H1 (cell line): ENCODE data around the gene SVOPL. TPM values are rescaled to one million over a fixed set of nuclear protein-coding genes. Genes with fewer than 3 reads are reported as not detected.

Experiments used
- CTCF ChIA-PET: fragments of 300-600 bp; sonication (Branson Sonifier 250); formaldehyde crosslinking; loops from one replicate; lab custom pipeline; 2021; ENCODE audit not compliant: partially characterized antibody; lab: Charles Lee
- POLR2A ChIA-PET: fragments of 300-600 bp; sonication (Branson Sonifier 250); formaldehyde crosslinking; loops from one replicate; lab custom pipeline; 2021; ENCODE audit warnings: inconsistent platforms; ENCODE audit not compliant: partially characterized antibody; lab: Charles Lee
- DNase-seq, 2 experiments: peaks; one replicate each; pipeline versions ENCODE4 v3.0.0 to v3.0.0-alpha.2; 2010 to 2022; ENCODE audit warnings: low spot score in 2 of 2, low read depth in 1 of 2, mixed read lengths in 1 of 2
- FAIRE-seq: peaks from 2 replicates; lab custom pipeline; 2011; peaks lifted over from hg19 to GRCh38; lab: Jason Lieb, UNC
- H2AFZ ChIP-seq: 2 replicates; pipeline ENCODE4 v1.8.1; 2012; ENCODE audit warnings: low read length, inconsistent platforms
- H2AK5ac ChIP-seq: 2 replicates; pipeline ENCODE4 v1.6.1; 2013; ENCODE audit warnings: low read depth, low read length
- H2BK120ac ChIP-seq: replicated peaks from 2 replicates; pipeline ENCODE3; 2013; ENCODE audit warnings: low read depth, low read length, inconsistent platforms
- H2BK12ac ChIP-seq: 2 replicates; pipeline ENCODE4 v1.6.1; 2013; ENCODE audit warnings: low read depth, low read length
- H2BK15ac ChIP-seq: 2 replicates; pipeline ENCODE4 v1.6.1; 2013; ENCODE audit warnings: low read length
- H2BK20ac ChIP-seq: 2 replicates; pipeline ENCODE4 v1.6.1; 2013; ENCODE audit warnings: low read length
- H2BK5ac ChIP-seq: 2 replicates; pipeline ENCODE4 v1.6.1; 2013; ENCODE audit warnings: low read depth, low read length
- H3K14ac ChIP-seq: 2 replicates; pipeline ENCODE4 v1.6.1; 2013; ENCODE audit warnings: inconsistent platforms; ENCODE audit not compliant: insufficient read length
- H3K18ac ChIP-seq: 2 replicates; pipeline ENCODE4 v1.6.1; 2013; ENCODE audit warnings: low read length; ENCODE audit errors: extremely low read depth
- H3K23ac ChIP-seq: 2 replicates; pipeline ENCODE4 v1.6.1; 2013; ENCODE audit warnings: inconsistent platforms; ENCODE audit not compliant: insufficient read length
- H3K23me2 ChIP-seq: 2 replicates; pipeline ENCODE4 v1.6.1; 2013; ENCODE audit warnings: low read depth, low read length
- H3K27ac ChIP-seq: 2 replicates; pipeline ENCODE4 v1.6.1; 2011; ENCODE audit warnings: low read depth, low read length, inconsistent platforms
- H3K27me3 ChIP-seq, 4 experiments: replicated peaks in 1 of 4; 1 replicate in 1 of 4; 2 replicates in 3 of 4; pipeline versions ENCODE4 v1.6.1 to v1.8.1; 2011 to 2013; ENCODE audit warnings: low read length in 3 of 4, mild to moderate bottlenecking in 3 of 4, inconsistent platforms in 2 of 4, mixed read lengths in 2 of 4, moderate library complexity in 1 of 4; ENCODE audit not compliant: control insufficient read depth in 3 of 4, insufficient read depth in 3 of 4; ENCODE audit errors: extremely low read depth in 1 of 4
- H3K36me3 ChIP-seq, 4 experiments: 2 replicates each; pipeline versions ENCODE4 v1.6.1 to v1.8.1; 2011 to 2013; ENCODE audit warnings: mild to moderate bottlenecking in 4 of 4, low read length in 3 of 4, moderate library complexity in 2 of 4, control low read depth in 1 of 4, inconsistent platforms in 1 of 4; ENCODE audit not compliant: insufficient read depth in 4 of 4, control insufficient read depth in 2 of 4
- H3K4ac ChIP-seq: replicated peaks from 2 replicates; pipeline ENCODE3; 2013; ENCODE audit warnings: low read length, low read depth, mixed read lengths, inconsistent platforms; ENCODE audit not compliant: insufficient read length
- H3K4me1 ChIP-seq, 4 experiments: replicated peaks in 1 of 4; 1 replicate in 1 of 4; 2 replicates in 3 of 4; pipeline versions ENCODE4 v1.6.1 to v1.8.1; 2011 to 2013; ENCODE audit warnings: low read length in 3 of 4, inconsistent platforms in 2 of 4, mixed read lengths in 1 of 4; ENCODE audit not compliant: insufficient read depth in 4 of 4, control insufficient read depth in 3 of 4
- H3K4me2 ChIP-seq, 2 experiments: 2 replicates each; pipeline versions ENCODE4 v1.6.1 to v1.8.1; 2011 to 2013; ENCODE audit warnings: low read depth in 2 of 2, low read length in 2 of 2, control low read depth in 1 of 2, inconsistent platforms in 1 of 2, mild to moderate bottlenecking in 1 of 2; ENCODE audit not compliant: insufficient read depth in 1 of 2
- H3K4me3 ChIP-seq, 4 experiments: fragments of 200-600, 300-600 bp in 1 of 4; sonication (generic), shearing (Covaris generic), sonication (Bioruptor Twin) in 1 of 4; 2 replicates each; pipeline versions ENCODE4 v1.5.1 to v1.8.1; 2011 to 2016; ENCODE audit warnings: low read length in 4 of 4, low read depth in 3 of 4, control low read depth in 2 of 4, inconsistent platforms in 2 of 4, mild to moderate bottlenecking in 2 of 4, mixed read lengths in 1 of 4, moderate library complexity in 1 of 4; ENCODE audit not compliant: insufficient read depth in 2 of 4; ENCODE audit errors: extremely low read depth in 1 of 4
- H3K56ac ChIP-seq: replicated peaks from 2 replicates; pipeline ENCODE3; 2013; ENCODE audit warnings: low read depth, mild to moderate bottlenecking, mixed read lengths, low read length, inconsistent platforms; ENCODE audit not compliant: insufficient read length
- H3K79me1 ChIP-seq: 2 replicates; pipeline ENCODE4 v1.6.1; 2013; ENCODE audit warnings: low read depth, low read length, control low read depth
- H3K79me2 ChIP-seq, 2 experiments: 2 replicates each; pipeline versions ENCODE4 v1.6.1 to v1.8.1; 2012 to 2013; ENCODE audit warnings: low read length in 2 of 2, mild to moderate bottlenecking in 2 of 2, inconsistent platforms in 1 of 2; ENCODE audit not compliant: insufficient read depth in 2 of 2, control insufficient read depth in 1 of 2
- H3K9ac ChIP-seq, 4 experiments: replicated peaks in 1 of 4; 1 replicate in 1 of 4; 2 replicates in 3 of 4; pipeline versions ENCODE4 v1.6.1 to v1.8.1; 2011 to 2013; ENCODE audit warnings: low read depth in 3 of 4, low read length in 3 of 4, control low read depth in 2 of 4, mild to moderate bottlenecking in 2 of 4, moderate library complexity in 2 of 4, inconsistent platforms in 1 of 4; ENCODE audit errors: extremely low read depth in 1 of 4
- H3K9me3 ChIP-seq, 2 experiments: 2 replicates each; pipeline versions ENCODE4 v1.6.1 to v1.8.1; 2012 to 2013; ENCODE audit warnings: mild to moderate bottlenecking in 2 of 2, moderate library complexity in 2 of 2, control low read depth in 1 of 2, inconsistent platforms in 1 of 2, low read depth in 1 of 2, low read length in 1 of 2, mixed read lengths in 1 of 2; ENCODE audit not compliant: insufficient read depth in 2 of 2
- H4K20me1 ChIP-seq, 2 experiments: replicated peaks in 1 of 2; 2 replicates each; pipeline versions ENCODE3 to v1.8.1; 2011 to 2013; ENCODE audit warnings: inconsistent platforms in 2 of 2, low read length in 2 of 2, mild to moderate bottlenecking in 1 of 2; ENCODE audit not compliant: insufficient read depth in 2 of 2, control insufficient read depth in 1 of 2
- H4K5ac ChIP-seq: 2 replicates; pipeline ENCODE4 v1.6.1; 2013; ENCODE audit warnings: low read length, low read depth, mixed read lengths, inconsistent platforms; ENCODE audit not compliant: insufficient read length
- H4K8ac ChIP-seq: 2 replicates; pipeline ENCODE4 v1.8.0; 2013; ENCODE audit warnings: mild to moderate bottlenecking, moderate library complexity, low read length, inconsistent platforms; ENCODE audit not compliant: insufficient read depth; ENCODE audit errors: extremely low read depth
- H4K91ac ChIP-seq: replicated peaks from 2 replicates; pipeline ENCODE3; 2013; ENCODE audit warnings: low read length, mixed read lengths, inconsistent platforms; ENCODE audit not compliant: insufficient read length
- ATF3 ChIP-seq: IDR thresholded peaks from 2 replicates; pipeline ENCODE4 v1.6.1; 2011; ENCODE audit warnings: low read depth, mild to moderate bottlenecking, low read length; ENCODE audit not compliant: insufficient read depth
- BRCA1 ChIP-seq: IDR thresholded peaks from 2 replicates; pipeline ENCODE4 v1.6.1; 2012; ENCODE audit warnings: low read depth, low read length, improper control_type of control experiment
- GTF2F1 ChIP-seq: IDR thresholded peaks from 2 replicates; pipeline ENCODE4 v1.6.1; 2012; ENCODE audit warnings: low read depth, low read length, improper control_type of control experiment, borderline replicate concordance
- POU5F1 ChIP-seq: IDR thresholded peaks from 2 replicates; pipeline ENCODE4 v1.6.1; 2011; ENCODE audit warnings: low read depth, mild to moderate bottlenecking, low read length, moderate library complexity
- SAP30 ChIP-seq: fragments of 300-600 bp; sonication (generic); IDR thresholded peaks from 2 replicates; pipeline ENCODE4 v1.7.1; 2012; ENCODE audit warnings: low read length, moderate library complexity, mild to moderate bottlenecking, inconsistent platforms; ENCODE audit not compliant: insufficient read depth, insufficient replicate concordance
- SIX5 ChIP-seq: IDR thresholded peaks from 2 replicates; pipeline ENCODE4 v1.6.1; 2011; ENCODE audit warnings: mild to moderate bottlenecking, low read depth, low read length
- YY1 ChIP-seq: IDR thresholded peaks from 2 replicates; pipeline ENCODE4 v1.6.1; 2011; ENCODE audit warnings: low read depth, mild to moderate bottlenecking, low read length
- WGBS, 2 experiments: shearing (Covaris generic) in 1 of 2; methylation state at CpG; one replicate each; pipeline versions ENCODE4 v1.1.6 to v1.1.7; 2013 to 2015; ENCODE audit warnings: low lambda C conversion rate in 2 of 2, mixed read lengths in 2 of 2, inconsistent platforms in 1 of 2, low coverage in 1 of 2, missing lambda C conversion rate in 1 of 2; ENCODE audit not compliant: insufficient replicate concordance in 2 of 2, insufficient coverage in 1 of 2, insufficient read length in 1 of 2; ENCODE audit errors: extremely low coverage in 1 of 2, missing lambda C conversion rate in 1 of 2; 5-methylcytosine and 5-hydroxymethylcytosine counted together
- polyA plus RNA-seq, 7 experiments: library from polyadenylated mRNA; depleted of rRNA in 3 of 7; stranded (reverse) in 5 of 7; unstranded in 2 of 7; fragments of >200 nt in 5 of 7; fragments of 200-250 nt in 2 of 7; gene quantifications; 1 replicate in 5 of 7; 2 replicates in 1 of 7; 4 replicates in 1 of 7; pipeline versions ENCODE4 v1.2.1 to v1.2.3, GENCODE V29; 2011 to 2013; ENCODE audit warnings: missing spikeins in 2 of 7, mixed read lengths in 2 of 7
- total RNA-seq: library from RNA; stranded (reverse); fragmentation: NEBNext Ultra II Directional; extraction: Animal tissue kit (Norgen Biotek cat#: 25700); gene quantifications from 2 replicates; pipeline ENCODE4 v1.2.1, GENCODE V29; 2021

Gene SVOPL
- total and polyA plus RNA-seq, 2 of the 8 experiments (the other 6 are each of a cell fraction or from before 2014, with no cell fraction given), result 1.1 to 1.4 TPM

GRCh38 chr7:138606236-138606635, 94.9 kb downstream of the SVOPL start:
- Histone ChIP-seq H3K9me3 (0 out of 4 replicates have a peak, but pooled peaks cover 0 to 2% of the 10 kb centered on the region in 2 experiments), H4K8ac (no peak overlapping the region), H3K18ac (no peak overlapping the region)
- POLR2A ChIA-PET, result no interaction called here
- no peak for TF ChIP-seq BRCA1
- no peak for TF ChIP-seq POU5F1
- no peak for TF ChIP-seq GTF2F1
- no peak for TF ChIP-seq YY1
- no peak for TF ChIP-seq SIX5
- no peak for TF ChIP-seq ATF3
- TF ChIP-seq SAP30, result no peak
- TF ChIP-seq, all 59 proteins: peak for 0
- H4K20me1 ChIP-seq, result no peaks in the 10 kb centered on the region
- no peak overlapping the region for H3K4ac ChIP-seq
- H3K14ac ChIP-seq, result no peak overlapping the region
- H3K4me2 ChIP-seq, result no peak overlapping the region
- H4K91ac ChIP-seq, result no peak overlapping the region
- H2BK12ac ChIP-seq, result no peak overlapping the region
- H3K23ac ChIP-seq, result no peak overlapping the region
- DNase-seq, result no peak
- no peak overlapping the region for H3K4me3 ChIP-seq
- no peak overlapping the region for H3K56ac ChIP-seq
- no peak overlapping the region for H2AFZ ChIP-seq
- WGBS, 2 experiments, result 91% methylated on average over 3 of the region's 3 CpGs; no CpG with 5 or more reads in 1 of the 2 experiments
- no peaks in the 10 kb centered on the region for H3K36me3 ChIP-seq
- H3K27ac ChIP-seq, result no peak overlapping the region
- H2BK5ac ChIP-seq, result no peak overlapping the region
- H3K4me1 ChIP-seq, result no peaks in the 10 kb centered on the region
- CTCF ChIA-PET, result interaction anchor here (0.7 to 1.3 kb wide), 2 partner anchors 18 to 582 kb away, joined by 3 read pairs; no protein-coding TSS in a partner anchor
- FAIRE-seq, result no peak
- no peaks in the 10 kb centered on the region for H3K27me3 ChIP-seq
- H3K23me2 ChIP-seq, result no peaks in the 10 kb centered on the region
- no peak overlapping the region for H2BK120ac ChIP-seq
- H3K9ac ChIP-seq, result no peak overlapping the region
- no peak overlapping the region for H2BK15ac ChIP-seq
- no peaks in the 10 kb centered on the region for H3K79me2 ChIP-seq
- H2AK5ac ChIP-seq, result no peak overlapping the region
- no peak overlapping the region for H2BK20ac ChIP-seq
- H4K5ac ChIP-seq, result no peak overlapping the region
- no peaks in the 10 kb centered on the region for H3K79me1 ChIP-seq
